CD4-positive, alpha-beta T cell (primary cell): ENCODE data around the gene B4GALT5. TPM values are rescaled to one million over a fixed set of nuclear protein-coding genes. Genes with fewer than 3 reads are reported as not detected.
A peak's percentile ranks its signal among the peaks of the same experiment; 100 is the strongest.

Experiments
- ATAC-seq: fragments of 200-7000 bp; cut with Tn5 transposase; one replicate; pipeline ENCODE4 v1.10.0; 2022; ENCODE audit warnings: mild to moderate bottlenecking; ENCODE audit not compliant: poor library complexity
- CTCF ChIA-PET: fragments of 350-600 bp; sonication (Branson Sonifier 250); formaldehyde crosslinking; loops from one replicate; lab custom pipeline; 2021; ENCODE audit warnings: antibody characterized with exemption, inconsistent platforms; lab: Charles Lee
- POLR2A ChIA-PET: fragments of 350-600 bp; sonication (Branson Sonifier 250); formaldehyde crosslinking; loops from one replicate; lab custom pipeline; 2021; ENCODE audit warnings: antibody characterized with exemption, inconsistent platforms; lab: Charles Lee
- DNase-seq, 14 experiments: peaks; one replicate each; pipeline ENCODE4 v3.0.0-alpha.2; 2013 to 2020; ENCODE audit warnings: mixed read lengths in 2 of 14
- H3K27ac ChIP-seq, 2 donors: one replicate each; pipeline versions ENCODE4 v1.5.1 to v1.7.0; 2013; ENCODE audit warnings: low read length in 2 of 2, low read depth in 1 of 2, mild to moderate bottlenecking in 1 of 2
- H3K27me3 ChIP-seq, 2 experiments: 1 replicate in 1 of 2; 2 replicates in 1 of 2; pipeline versions ENCODE4 v1.6.1 to v1.7.0; 2013; ENCODE audit warnings: low read length in 2 of 2, control low read depth in 1 of 2, mild to moderate bottlenecking in 1 of 2, moderate library complexity in 1 of 2; ENCODE audit not compliant: insufficient read depth in 2 of 2, control insufficient read depth in 1 of 2
- H3K36me3 ChIP-seq: one replicate; pipeline ENCODE4 v1.6.1; 2013; ENCODE audit warnings: low read length, control low read depth; ENCODE audit not compliant: insufficient read depth
- H3K4me1 ChIP-seq: one replicate; pipeline ENCODE4 v1.6.1; 2013; ENCODE audit warnings: low read length, control low read depth; ENCODE audit not compliant: insufficient read depth
- H3K4me3 ChIP-seq: one replicate; pipeline ENCODE4 v1.5.1; 2013; ENCODE audit warnings: mild to moderate bottlenecking, low read length, moderate library complexity
- H3K9me3 ChIP-seq, 2 experiments: 1 replicate in 1 of 2; 2 replicates in 1 of 2; pipeline versions ENCODE4 v1.6.1 to v1.7.0; 2013; ENCODE audit warnings: low read length in 2 of 2, mild to moderate bottlenecking in 2 of 2, control low read depth in 1 of 2, moderate library complexity in 1 of 2; ENCODE audit not compliant: control insufficient read depth in 1 of 2, insufficient read depth in 1 of 2
- H3K27ac Mint-ChIP-seq: one replicate; pipeline ENCODE4 v1.8.0; 2020; ENCODE audit warnings: mixed read lengths
- H3K27me3 Mint-ChIP-seq: one replicate; pipeline ENCODE4 v1.8.0; 2021; ENCODE audit warnings: mixed read lengths
- H3K36me3 Mint-ChIP-seq: one replicate; pipeline ENCODE4 v1.8.0; 2021; ENCODE audit warnings: low read depth, mixed read lengths
- H3K4me1 Mint-ChIP-seq: one replicate; pipeline ENCODE4 v1.8.0; 2021; ENCODE audit warnings: low read depth, mixed read lengths
- H3K4me3 Mint-ChIP-seq: one replicate; pipeline ENCODE4 v1.8.0; 2020; ENCODE audit warnings: mild to moderate bottlenecking, mixed read lengths
- H3K9me3 Mint-ChIP-seq: one replicate; pipeline ENCODE4 v1.8.0; 2020; ENCODE audit warnings: mixed read lengths
- intact Hi-C, 2 experiments: fragments of 100-400 bp; cut with DNase I in 1 of 2; cut with micrococcal nuclease in 1 of 2; formaldehyde crosslinking; loops; one replicate each; pipeline versions ENCODE4 v1.15.1 to v1.9.0; 2023 to 2025; cut with DNase I, micrococcal nuclease
- total RNA-seq, 174 experiments: library from RNA in 2 of 174; stranded (reverse) in 2 of 174; gene quantifications; one replicate each; pipeline ENCODE4 v1.2.3 and lab custom pipeline; 2021 to 2026
- TF ChIP-seq, protein P1 (sequence below): fragments of 200-600 bp; IDR thresholded peaks from one replicate; pipeline ENCODE4 v1.8.0; 2022; ENCODE audit warnings: antibody characterized with exemption, mild to moderate bottlenecking

B4GALT5 gene
- total RNA-seq, 2 experiments from 2014 or later: 3.1 to 3.2 TPM

DNA sequence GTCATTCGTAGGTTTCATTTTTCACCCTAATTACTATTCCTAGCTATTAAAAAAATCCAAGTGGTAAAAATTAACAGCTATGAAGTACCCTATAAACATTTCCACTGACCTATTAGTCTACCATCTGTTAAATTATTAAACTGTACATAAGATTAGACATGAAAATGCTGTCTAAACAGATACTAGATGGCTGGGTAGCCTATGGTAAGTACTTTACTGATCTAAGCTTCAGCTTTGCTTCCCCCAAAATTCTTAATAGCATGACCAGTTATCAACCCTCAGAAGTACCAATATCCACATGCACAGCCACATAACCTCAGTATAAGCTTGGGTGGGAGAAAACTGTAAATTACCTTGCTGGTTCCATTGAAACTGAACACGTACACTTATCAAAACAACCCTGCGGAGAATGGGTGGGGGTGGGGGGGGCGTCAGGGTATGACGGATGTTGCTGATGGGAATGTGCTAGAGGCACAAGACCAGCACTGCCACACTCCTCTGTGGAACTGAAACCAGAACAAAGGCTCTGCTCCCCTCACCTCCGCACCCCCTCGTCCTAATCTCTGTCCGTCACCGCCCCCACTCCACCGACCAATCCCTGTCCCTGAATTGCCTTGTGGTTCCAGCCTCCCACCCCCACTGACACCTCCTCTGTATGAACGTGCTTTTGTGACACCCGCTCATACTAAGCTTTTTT is 45.3 kb downstream of the B4GALT5 start:
- Mint-ChIP-seq H3K4me1 (peaks cover 38% of the 10 kb centered on the region), H3K27me3 (no peaks in the 10 kb centered on the region), H3K9me3 (no peaks in the 10 kb centered on the region), H3K36me3 (no peaks in the 10 kb centered on the region), H3K27ac (peak overlapping the region; percentile 68), H3K4me3 (peak overlapping the region; percentile 62)
- DNase-seq (peak; percentile 22 to 92 (median 44)), ATAC-seq (peak; percentile 92)
- intact Hi-C loops: no loop called here
- CTCF ChIA-PET: interaction anchor here (1.1 kb wide), 1 partner anchor 9 kb away, joined by 3 read pairs; no protein-coding TSS in a partner anchor
- POLR2A ChIA-PET: no interaction called here
- TF ChIP-seq, protein P1, sequence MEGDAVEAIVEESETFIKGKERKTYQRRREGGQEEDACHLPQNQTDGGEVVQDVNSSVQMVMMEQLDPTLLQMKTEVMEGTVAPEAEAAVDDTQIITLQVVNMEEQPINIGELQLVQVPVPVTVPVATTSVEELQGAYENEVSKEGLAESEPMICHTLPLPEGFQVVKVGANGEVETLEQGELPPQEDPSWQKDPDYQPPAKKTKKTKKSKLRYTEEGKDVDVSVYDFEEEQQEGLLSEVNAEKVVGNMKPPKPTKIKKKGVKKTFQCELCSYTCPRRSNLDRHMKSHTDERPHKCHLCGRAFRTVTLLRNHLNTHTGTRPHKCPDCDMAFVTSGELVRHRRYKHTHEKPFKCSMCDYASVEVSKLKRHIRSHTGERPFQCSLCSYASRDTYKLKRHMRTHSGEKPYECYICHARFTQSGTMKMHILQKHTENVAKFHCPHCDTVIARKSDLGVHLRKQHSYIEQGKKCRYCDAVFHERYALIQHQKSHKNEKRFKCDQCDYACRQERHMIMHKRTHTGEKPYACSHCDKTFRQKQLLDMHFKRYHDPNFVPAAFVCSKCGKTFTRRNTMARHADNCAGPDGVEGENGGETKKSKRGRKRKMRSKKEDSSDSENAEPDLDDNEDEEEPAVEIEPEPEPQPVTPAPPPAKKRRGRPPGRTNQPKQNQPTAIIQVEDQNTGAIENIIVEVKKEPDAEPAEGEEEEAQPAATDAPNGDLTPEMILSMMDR: no peak
- Histone ChIP-seq H3K4me1 (peaks cover 21% of the 10 kb centered on the region), H3K9me3 (no peaks in the 10 kb centered on the region), H3K27ac (no peak overlapping the region), H3K27me3 (no peaks in the 10 kb centered on the region), H3K36me3 (no peaks in the 10 kb centered on the region), H3K4me3 (peak overlapping the region; percentile 55)

DNA sequence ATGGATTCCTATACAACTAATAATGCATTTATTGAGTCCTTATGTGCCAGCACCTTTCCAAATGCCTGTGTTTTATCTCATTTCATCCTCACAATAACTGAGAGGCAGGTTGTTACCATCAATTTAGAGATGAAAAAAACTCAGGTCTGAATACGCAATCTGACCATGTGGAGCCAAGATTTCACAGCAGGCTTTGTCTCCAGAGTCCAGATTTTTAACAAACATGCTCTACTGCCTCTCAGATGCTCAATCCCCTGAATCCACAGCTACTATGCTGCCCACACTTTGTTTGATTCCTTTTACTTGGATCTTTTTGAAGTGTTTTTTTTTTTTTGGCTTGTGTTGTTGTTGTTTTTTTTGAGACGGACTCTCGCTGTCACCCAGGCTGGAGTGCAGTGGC is 46.8 kb downstream of the B4GALT5 start:
- TF ChIP-seq, protein P1: no peak
- no peak overlapping the region for H3K27ac Mint-ChIP-seq
- Histone ChIP-seq H3K4me3 (no peak overlapping the region), H3K36me3 (no peaks in the 10 kb centered on the region), H3K27me3 (no peaks in the 10 kb centered on the region), H3K27ac (no peak overlapping the region), H3K9me3 (no peaks in the 10 kb centered on the region), H3K4me1 (peaks cover 16% of the 10 kb centered on the region)
- no peaks in the 10 kb centered on the region for H3K9me3 Mint-ChIP-seq
- peaks cover 31% of the 10 kb centered on the region for H3K4me1 Mint-ChIP-seq
- ChIA-PET POLR2A (no interaction called here), CTCF (no interaction called here)
- ATAC-seq: no peak
- DNase-seq: no peak
- no peak overlapping the region for H3K4me3 Mint-ChIP-seq
- intact Hi-C loops: no loop called here
- no peaks in the 10 kb centered on the region for H3K36me3 Mint-ChIP-seq
- H3K27me3 Mint-ChIP-seq: no peaks in the 10 kb centered on the region

DNA sequence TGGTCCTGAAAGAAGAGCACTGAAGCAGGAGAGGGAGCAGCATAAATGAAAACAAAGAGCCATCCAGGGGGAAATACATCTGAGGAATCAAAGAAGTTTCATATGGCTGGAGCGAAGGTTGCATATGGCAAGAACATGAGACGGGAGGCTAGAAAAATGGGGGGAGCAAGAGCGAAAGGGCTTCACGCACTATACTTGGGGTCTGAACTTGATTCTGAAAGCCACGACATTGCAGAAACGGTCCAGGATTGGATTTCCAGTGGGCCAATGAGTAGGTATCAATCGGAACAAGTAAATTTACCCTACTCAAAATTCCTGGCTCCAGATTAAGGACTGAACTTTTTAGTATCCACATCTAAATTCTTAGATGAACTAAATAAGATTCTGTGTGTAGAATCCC is 47.9 kb downstream of the B4GALT5 start:
- Histone ChIP-seq H3K27me3 (no peaks in the 10 kb centered on the region), H3K36me3 (no peaks in the 10 kb centered on the region), H3K27ac (no peak overlapping the region), H3K4me3 (no peak overlapping the region), H3K4me1 (peaks cover 18% of the 10 kb centered on the region), H3K9me3 (no peaks in the 10 kb centered on the region)
- H3K4me3 Mint-ChIP-seq: no peak overlapping the region
- no peaks in the 10 kb centered on the region for H3K9me3 Mint-ChIP-seq
- peaks cover 26% of the 10 kb centered on the region for H3K4me1 Mint-ChIP-seq
- ATAC-seq (no peak), DNase-seq (no peak)
- intact Hi-C loops: no loop called here
- H3K27me3 Mint-ChIP-seq: no peaks in the 10 kb centered on the region
- H3K27ac Mint-ChIP-seq: no peak overlapping the region
- no peaks in the 10 kb centered on the region for H3K36me3 Mint-ChIP-seq
- TF ChIP-seq, protein P1: no peak
- POLR2A ChIA-PET: no interaction called here
- CTCF ChIA-PET: no interaction called here
